ENCODE data around the gene SLC52A3. TPM values are rescaled to one million over a fixed set of nuclear protein-coding genes. Genes with fewer than 3 reads are reported as not detected.
"Not testable (repeated sequence)": the region's sequence is repeated elsewhere in the genome, so short reads cannot be mapped to it uniquely, and the experiment has no call there.

The SLC52A3 gene
- polyA plus RNA-seq (2012; ENCODE audit: insufficient read depth, insufficient read length): not detected

DNA sequence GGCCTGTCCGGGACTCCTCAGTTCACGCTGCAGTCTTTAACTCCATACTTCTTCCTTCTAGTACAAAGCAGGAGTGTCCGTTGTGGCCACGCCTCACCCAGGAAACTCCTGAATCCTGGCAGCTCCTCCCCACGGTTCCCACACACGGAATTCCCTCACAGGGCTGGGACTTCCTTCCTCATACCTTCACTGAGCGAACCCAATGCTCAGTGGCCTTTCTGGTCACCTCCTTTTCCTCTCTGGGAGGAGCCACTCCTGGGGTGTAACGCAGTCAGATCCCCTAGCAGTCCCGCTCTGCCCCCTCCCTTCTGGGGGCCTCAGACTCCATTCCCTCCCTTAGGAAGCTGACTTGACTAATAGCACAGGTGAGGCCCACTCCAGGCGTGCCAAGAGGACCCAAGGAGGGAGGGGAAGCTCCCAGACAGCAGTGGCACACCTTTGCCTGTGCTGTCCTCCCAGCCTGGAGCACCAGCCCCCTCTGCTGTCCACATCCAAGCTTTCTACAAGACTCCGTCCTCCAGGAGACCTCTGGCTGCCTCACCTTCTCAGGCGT is at the start of gene SLC52A3:
SLC52A3 (minus strand) TSS at position 75 of the 553 bp plus-strand sequence. CDS start 2,726 bp downstream, outside the sequence.
- DNase-seq (ENCODE audit: low read depth, low spot score): no peak
- no peak within 1 kb of the TSS for H3K4me3 ChIP-seq (ENCODE audit: low read length)

DNA sequence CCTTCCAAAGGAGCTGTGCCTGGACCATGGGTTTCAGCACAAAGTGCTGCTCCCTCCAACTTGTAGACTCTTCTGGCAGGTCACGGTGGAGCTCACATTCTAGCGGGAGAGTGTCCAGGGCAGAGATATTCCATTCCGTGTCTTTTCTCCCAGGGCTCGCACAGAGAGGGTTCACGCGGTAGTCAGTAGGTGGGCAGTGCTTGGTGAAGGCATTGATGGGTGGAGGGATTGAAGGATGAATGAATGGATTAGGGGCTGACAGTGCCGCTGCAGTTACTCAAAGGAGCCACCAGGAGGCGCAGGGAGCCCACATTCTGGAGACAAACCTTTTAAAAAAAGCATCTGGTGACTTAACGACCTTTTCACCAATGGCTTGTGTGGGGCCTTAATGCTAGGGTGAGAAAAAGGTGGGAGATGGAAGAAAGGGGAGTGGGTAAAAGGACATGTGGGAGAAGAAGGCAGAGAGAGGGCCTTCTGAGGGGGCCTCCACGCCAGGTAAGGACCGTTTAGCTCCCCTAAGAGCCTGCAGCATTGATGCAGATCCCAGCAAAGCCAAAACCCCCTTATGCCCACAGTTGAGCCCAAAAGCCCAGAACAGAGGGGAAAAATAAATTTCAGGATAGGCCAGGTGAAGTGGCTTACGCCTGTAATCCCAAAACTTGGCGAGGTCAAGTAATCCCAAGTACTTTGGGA is 47.8 kb upstream of the SLC52A3 start:
- no peak overlapping the region for H3K4me3 ChIP-seq (ENCODE audit: low read length)
- peak; percentile 51 for DNase-seq (ENCODE audit: low read depth, low spot score)

DNA sequence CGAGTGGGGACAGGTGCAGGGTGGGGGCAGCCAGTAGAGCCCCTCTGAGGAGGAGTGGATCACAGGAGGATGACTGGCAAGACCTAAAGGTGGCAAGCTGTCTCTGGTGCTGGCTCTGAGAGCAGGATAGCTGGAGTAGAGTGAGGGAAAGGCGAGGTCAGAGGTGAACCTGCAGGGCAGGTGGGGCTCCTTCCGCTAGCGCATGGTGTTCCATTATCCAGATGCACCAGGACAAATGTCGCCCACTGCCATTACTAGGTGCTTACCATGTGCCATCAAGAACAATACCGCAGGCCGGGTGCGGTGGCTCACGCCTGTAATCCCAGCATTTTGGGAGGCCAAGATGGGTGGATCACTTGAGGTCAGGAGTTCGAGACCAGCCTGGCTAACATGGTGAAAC is 46.9 kb upstream of the SLC52A3 start:
- no peak for DNase-seq (ENCODE audit: low read depth, low spot score)
- no peak overlapping the region for H3K4me3 ChIP-seq (ENCODE audit: low read length)

DNA sequence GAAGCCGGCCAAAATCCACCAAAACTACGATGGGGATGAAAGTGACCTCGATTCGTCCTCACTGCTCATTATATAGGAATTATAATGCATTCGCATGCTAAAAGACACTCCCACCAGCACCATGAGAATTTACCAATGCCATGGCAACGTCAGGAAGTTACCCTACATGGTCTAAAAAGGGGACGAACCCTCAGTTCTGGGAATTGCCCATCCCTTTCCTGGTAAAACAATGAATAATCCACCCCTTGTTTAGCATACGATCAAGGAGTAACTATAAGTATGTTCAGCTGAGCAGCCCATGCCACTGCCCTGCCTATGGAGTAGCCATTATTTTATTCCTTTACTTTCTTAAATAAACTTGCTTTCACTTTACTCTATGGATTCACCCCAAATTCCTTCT is 45.1 kb upstream of the SLC52A3 start:
- no peak overlapping the region for H3K4me3 ChIP-seq (ENCODE audit: low read length)
- no peak for DNase-seq (ENCODE audit: low read depth, low spot score)

DNA sequence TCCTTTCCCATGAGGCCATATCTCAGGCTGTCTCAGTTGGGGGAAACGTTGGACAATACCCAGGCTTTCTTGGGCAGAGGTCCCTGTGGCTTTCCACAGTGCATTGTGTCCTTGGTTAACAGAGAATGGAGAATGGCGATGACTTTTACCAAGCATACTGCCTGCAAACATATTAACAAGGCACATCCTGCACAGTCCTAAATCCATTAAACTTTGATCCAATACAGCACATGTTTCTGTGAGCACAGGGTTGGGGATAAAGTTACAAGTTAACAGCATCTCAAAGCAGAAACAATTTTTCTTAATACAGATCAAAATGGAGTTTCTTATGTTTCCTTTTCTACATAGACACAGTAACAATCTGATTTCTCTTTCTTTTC is 44.1 kb upstream of the SLC52A3 start:
- not testable (repeated sequence) for DNase-seq (ENCODE audit: low read depth, low spot score); H3K4me3 ChIP-seq (ENCODE audit: low read length)

DNA sequence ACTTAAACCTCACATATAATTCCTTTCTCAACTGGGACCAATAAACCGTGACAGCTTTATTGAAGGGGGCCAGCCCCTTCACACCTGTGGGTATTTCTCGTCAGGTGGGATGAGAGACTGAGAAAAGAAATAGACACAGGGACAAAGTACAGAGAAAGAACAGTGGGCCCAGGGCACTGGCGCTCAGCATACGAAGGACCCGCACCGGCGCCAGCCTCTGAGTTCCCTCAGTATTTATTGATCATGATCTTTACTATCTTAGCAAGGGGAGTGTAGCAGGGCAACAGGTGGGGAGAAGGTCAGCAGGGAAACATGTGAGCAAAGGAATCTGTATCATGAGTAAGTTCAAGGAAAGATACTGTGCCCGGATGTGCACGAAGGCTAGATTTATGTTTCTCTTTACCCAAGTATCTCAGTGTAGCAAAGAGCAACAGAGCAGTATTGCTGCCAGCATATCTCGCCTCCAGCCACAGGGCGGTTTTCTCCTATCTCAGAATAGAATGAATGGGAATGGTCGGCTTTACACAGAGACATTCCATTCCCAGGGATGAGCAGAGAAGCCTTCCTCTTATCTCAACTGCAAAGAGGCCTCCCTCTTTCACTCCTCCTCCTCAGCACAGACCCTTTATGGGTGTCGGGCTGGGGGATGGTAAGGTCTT is 43.6 kb upstream of the SLC52A3 start:
- not testable (repeated sequence) for H3K4me3 ChIP-seq (ENCODE audit: low read length); DNase-seq (ENCODE audit: low read depth, low spot score)

DNA sequence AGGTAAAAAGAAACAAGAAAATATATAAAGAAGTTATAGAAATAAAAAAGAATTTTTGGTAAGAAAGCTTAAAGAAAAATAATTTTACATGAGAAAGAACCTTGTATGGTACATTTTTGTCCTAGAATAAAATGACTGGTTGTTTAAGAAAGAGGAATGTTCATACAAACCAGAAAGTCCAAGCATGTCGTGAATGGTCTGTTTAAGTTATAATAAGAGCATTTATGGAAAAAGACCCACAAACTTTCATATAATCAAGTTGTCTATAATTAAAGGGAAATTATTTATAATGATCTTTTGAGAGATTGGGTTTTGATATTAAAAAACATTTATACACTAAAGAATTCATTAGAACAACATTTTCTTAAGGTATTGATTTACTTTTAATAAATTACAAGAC is 37.4 kb upstream of the SLC52A3 start:
- DNase-seq (ENCODE audit: low read depth, low spot score): peak; percentile 23
- H3K4me3 ChIP-seq (ENCODE audit: low read length): no peak overlapping the region

DNA sequence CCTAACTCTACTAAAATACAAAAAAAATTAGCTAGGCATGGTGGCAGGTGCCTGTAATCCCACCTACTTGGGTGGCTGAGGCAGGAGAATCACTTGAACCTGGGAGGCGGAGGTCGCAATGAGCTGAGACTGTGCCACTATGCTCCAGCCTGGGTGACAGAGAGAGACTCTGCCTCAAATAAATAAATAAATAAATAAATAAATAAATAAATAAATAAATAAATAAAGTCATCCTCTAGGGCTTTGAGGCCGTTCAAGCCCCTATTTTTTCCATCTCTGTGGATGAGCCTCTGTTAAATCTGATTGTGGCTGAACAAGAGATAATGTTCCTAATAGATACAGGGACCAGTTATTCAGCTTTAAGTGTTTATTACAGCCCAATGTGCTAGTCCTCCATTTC is 33.4 kb upstream of the SLC52A3 start:
- DNase-seq (ENCODE audit: low read depth, low spot score): no peak
- no peak overlapping the region for H3K4me3 ChIP-seq (ENCODE audit: low read length)

DNA sequence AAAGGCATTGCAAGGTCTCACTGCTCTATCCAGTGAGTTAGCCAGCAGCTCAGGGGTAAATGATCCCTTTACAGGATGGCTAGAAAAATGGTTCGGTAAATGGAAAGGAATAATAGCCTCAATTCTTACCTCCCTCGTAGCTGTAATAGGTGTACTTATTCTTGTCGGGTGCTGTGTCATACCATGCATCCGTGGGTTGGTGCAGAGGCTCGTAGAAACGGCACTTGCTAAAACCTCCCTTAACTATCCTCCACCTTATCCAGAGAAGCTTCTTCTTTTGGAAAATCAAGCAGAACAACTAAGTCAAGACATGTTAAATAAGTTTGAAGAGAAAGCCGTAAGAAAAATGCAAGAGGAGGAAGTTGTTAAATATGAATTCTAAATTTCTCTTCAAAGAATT is 31.7 kb upstream of the SLC52A3 start:
- DNase-seq (ENCODE audit: low read depth, low spot score); H3K4me3 ChIP-seq (ENCODE audit: low read length): not testable (repeated sequence)

DNA sequence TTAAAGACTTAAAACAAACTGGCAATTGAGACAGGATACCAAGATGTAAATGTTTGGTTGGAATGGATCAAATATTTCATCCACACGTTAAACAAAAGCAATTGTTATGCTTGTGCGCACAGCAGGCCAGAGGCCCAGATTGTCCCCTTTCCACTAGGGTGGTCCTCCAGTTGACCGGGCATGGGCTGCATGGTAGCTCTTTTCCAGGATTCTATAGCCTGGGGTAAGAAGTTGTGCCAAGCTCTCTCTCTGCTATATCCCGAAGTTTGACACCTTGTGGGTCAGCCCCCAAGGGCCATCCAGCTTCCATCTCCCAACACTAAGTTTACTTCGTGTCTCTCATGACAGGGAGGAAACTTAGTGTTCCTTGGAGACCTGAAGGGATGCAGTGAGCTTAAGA is 30.4 kb upstream of the SLC52A3 start:
- not testable (repeated sequence) for DNase-seq (ENCODE audit: low read depth, low spot score); H3K4me3 ChIP-seq (ENCODE audit: low read length)

DNA sequence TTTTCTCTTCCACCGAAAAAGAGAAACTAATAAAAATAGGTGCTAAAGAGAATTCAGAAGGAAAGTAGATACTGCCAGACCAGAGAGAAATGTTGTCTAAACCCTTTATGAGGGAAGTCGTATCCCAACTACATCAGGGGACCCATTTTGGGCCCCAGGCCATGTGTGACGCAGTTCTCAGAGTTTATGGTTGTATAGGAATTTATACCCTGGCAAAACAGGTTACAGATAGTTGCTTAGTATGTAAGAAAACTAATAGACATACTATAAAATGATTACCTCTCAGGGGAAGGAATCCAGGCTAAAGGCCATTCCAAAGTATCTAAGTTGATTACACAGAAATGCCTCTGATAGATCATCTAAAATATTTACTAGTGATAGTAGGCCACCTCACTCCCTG is 28.6 kb upstream of the SLC52A3 start:
- no peak for DNase-seq (ENCODE audit: low read depth, low spot score)
- H3K4me3 ChIP-seq (ENCODE audit: low read length): no peak overlapping the region

DNA sequence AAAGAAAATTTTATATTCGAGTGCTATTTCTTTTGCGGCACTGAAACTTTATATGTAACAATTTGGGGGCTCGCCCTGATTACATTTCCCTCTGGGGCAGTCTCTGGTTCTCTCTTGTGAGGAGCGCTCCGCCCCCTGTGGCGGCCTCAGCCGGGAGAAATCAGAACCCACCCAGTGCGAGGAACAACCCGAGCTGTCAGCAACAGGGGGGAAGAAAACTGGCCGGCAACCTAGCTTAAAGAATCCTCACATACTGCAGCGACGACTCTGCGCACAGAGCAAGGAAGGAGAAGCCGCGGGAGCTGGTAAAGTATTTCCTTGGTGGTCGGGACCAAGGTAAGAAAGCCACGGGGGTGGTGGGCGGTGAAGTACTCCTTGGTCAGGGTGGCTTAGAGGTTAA is 23.9 kb upstream of the SLC52A3 start:
- H3K4me3 ChIP-seq (ENCODE audit: low read length): no peak overlapping the region
- DNase-seq (ENCODE audit: low read depth, low spot score): no peak

DNA sequence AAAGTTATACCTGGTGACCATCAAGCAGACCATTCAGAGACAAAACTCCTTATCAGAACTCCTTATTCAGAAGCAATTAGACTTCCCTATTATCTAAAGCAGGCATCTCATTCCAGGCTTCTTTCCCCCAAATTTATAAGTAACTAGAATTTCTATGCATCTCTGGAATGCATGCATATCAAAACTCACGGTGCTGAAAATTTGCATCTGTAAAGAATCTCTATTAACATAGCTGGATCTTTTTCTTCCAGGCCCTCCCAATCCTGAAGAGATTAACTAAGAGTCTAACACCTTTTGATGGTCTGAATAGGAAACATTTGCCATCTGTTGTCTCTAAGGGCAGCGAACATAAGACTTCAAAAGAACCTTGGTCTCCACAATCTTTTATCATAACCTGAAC is 22.8 kb upstream of the SLC52A3 start:
- no peak overlapping the region for H3K4me3 ChIP-seq (ENCODE audit: low read length)
- no peak for DNase-seq (ENCODE audit: low read depth, low spot score)

DNA sequence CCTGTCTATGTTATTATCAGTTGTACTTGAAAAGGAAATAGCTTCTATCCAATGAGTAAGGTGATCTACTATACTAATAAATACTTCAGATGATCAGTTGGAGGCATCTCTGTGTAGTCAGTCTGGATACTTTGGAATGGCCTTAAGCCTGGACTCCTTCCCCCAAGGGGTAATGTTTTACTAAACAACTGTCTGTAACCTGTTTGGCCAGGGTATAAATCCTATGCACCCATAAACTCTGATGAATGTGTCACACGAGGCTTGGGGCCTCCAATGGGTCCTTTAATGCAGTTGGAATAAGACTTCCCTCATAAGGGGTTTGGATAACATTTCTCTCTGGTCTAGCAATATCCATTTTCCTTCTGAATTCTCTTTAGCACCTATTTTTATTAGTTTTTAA is 19.5 kb upstream of the SLC52A3 start:
- DNase-seq (ENCODE audit: low read depth, low spot score): no peak
- H3K4me3 ChIP-seq (ENCODE audit: low read length): no peak overlapping the region

DNA sequence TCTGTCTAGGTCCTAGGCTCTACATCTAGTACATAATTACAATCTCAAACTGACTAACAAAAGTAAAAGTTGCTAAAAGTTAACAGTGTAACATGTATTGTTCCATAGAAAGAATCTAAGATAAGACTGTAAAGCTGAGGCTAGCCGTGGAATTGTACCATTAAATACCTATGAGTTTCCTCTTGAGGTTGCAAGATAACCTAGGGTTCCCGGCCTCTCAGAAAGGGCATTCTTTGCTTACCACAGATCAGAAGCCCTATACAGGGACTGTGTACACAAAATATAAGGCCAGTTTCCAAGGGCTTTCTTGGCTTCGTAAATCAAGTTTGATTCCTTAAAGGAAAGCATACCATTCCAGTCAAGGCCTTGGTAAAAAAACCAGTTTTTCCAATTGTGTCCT is 11.5 kb upstream of the SLC52A3 start:
- DNase-seq (ENCODE audit: low read depth, low spot score): no peak
- no peak overlapping the region for H3K4me3 ChIP-seq (ENCODE audit: low read length)

DNA sequence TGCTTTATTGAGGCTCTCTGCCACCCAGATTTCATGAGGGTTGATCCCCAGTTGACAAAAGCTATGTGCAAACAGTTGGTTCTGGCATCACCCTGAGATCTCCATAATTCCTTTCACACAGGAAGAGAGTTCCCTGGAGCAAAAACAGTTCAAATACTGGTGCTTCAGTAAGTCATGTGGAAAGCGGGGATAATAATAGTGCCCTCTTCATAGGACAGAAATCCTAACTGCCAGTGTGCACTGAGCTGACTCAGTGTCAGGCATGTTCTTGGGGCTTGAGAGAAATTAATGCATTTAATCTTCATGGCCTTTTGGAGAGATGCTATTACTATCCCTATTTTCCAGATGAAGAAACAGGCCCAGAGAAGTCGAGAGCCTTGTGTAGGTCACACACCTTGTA is 7.9 kb upstream of the SLC52A3 start:
- no peak overlapping the region for H3K4me3 ChIP-seq (ENCODE audit: low read length)
- no peak for DNase-seq (ENCODE audit: low read depth, low spot score)

DNA sequence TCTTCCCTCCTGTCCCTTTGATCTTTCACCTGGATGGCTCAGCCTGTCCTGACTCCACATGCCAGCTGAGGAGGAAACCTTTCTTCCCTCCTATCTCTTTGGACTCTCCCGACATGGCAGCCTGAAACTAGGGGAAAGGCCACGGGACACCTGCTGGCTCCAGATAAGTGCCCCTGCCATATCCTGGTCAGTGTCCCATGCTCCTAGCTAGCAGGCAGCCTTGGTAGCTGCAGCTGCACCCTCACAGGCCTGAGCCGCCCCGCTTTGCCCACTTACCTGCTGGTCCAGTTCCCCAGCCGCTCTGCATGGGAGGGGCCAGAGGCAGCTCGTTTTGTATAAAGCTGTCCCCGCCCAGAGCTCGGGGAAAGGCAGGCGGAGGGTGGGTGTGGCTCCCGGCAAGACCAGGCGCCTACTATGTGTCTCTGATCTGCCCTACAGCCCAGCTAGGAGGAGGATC is 7.4 kb upstream of the SLC52A3 start:
- DNase-seq (ENCODE audit: low read depth, low spot score): no peak
- H3K4me3 ChIP-seq (ENCODE audit: low read length): no peak overlapping the region

DNA sequence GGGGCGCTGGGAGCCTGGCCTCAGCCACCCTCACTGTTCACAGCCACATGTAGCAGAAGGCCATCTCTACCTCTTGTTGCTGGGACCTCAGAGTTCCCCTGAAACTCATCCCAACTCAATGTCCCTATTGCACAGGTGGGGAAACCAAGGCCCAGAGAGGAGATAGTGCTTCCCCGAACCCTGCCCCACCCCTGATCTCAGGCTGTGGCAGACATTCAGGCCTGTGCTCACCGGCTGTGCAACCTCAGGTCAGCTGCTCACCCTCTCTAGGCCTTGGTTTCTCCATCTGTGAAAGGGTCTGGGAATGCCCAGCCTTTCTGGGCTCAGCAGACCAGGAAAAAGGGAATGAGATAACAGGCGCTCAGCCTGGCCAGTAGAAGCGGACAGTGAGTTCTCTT is 6.4 kb upstream of the SLC52A3 start:
- H3K4me3 ChIP-seq (ENCODE audit: low read length): no peak overlapping the region
- DNase-seq (ENCODE audit: low read depth, low spot score): no peak

DNA sequence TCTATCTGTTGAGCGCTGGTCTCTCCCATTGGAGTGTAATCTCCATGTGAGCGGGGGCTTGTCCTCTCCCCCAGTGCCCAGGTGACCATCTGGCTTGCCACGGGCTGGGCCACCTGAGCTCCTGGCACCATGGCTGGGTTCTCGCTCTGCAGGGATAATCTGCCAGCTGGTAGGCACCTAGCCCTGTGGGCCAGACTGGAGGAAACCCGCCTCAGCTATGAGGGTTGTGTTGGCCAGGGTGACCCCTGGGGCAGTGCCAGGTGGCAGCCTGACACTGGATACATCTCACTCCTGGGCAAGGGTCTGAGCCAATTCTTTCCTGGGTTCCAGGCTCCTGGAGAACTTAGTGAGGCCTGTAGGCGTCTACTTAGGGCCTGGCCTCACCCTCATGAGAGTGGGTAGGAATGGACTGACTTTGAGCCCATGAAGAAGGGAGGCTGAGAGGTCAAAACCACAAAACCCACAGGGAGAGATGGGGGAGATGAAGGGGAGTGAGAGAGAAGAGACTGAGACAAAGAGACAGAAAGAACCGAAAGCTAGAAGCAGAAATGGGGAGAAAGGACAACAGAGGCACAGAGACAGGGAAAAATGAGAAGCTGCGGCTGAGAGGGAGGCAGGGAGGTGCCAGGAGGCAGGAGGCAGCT is 5.8 kb upstream of the SLC52A3 start:
- DNase-seq (ENCODE audit: low read depth, low spot score): no peak
- no peak overlapping the region for H3K4me3 ChIP-seq (ENCODE audit: low read length)

DNA sequence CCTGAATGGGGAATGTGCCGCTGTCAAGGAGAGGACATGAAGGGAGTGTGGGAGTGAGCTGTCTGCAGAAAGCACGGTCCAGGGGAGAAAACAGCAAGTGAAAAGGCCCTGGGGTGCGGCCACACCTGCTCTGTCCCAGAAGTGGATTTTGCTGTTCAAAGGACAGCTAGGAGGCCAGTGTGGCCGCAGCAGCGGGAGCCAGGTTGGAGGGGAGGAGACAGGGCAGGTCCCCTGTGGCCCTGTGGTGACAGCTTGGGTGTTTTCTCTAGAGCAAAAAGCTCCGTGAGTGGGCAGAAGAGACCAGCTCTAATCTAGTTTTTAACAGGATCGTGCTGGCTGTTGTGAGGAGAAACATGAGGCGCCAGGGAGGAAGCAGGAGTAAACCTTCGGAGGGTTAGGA is 4.5 kb upstream of the SLC52A3 start:
- no peak overlapping the region for H3K4me3 ChIP-seq (ENCODE audit: low read length)
- no peak for DNase-seq (ENCODE audit: low read depth, low spot score)

Data from Jurkat, Clone E6-1 (cell line).